Astrocyte (in vitro differentiated cells and primary cell): ENCODE measurements around the gene MIPOL1.

ENCODE experiments used
- EZH2 ChIP-seq: IDR thresholded peaks from 2 replicates; pipeline ENCODE4 v1.6.1; 2012; ENCODE audit warnings: mild to moderate bottlenecking, low read length, inconsistent platforms; ENCODE audit not compliant: insufficient read depth
- TF ChIP-seq, protein P1 (sequence below): IDR thresholded peaks from 2 replicates; pipeline ENCODE4 v1.5.1; 2011; ENCODE audit warnings: low read depth, mild to moderate bottlenecking, inconsistent platforms, low read length, moderate library complexity; ENCODE audit not compliant: insufficient read depth

DNA sequence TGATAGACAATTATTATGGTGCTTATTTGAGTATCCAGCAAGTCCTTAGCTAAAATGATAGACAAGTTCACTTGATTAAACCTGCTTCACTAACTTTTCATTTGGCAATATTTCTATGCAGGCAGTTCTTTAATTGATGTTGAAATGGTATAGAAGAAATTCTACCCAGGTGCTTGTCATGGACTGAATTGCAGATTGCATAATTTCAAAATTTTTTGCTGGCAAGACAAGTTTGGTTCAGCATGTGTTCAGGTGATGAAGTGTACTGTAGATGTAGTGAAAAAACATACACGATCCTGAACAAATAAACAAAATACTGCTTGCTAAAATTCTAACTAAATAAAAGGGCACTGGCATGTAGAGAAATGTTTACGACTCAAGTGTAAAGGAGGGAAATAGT lies 208.4 kb downstream of the MIPOL1 start:
- no peak for TF ChIP-seq EZH2
- TF ChIP-seq, protein P1, sequence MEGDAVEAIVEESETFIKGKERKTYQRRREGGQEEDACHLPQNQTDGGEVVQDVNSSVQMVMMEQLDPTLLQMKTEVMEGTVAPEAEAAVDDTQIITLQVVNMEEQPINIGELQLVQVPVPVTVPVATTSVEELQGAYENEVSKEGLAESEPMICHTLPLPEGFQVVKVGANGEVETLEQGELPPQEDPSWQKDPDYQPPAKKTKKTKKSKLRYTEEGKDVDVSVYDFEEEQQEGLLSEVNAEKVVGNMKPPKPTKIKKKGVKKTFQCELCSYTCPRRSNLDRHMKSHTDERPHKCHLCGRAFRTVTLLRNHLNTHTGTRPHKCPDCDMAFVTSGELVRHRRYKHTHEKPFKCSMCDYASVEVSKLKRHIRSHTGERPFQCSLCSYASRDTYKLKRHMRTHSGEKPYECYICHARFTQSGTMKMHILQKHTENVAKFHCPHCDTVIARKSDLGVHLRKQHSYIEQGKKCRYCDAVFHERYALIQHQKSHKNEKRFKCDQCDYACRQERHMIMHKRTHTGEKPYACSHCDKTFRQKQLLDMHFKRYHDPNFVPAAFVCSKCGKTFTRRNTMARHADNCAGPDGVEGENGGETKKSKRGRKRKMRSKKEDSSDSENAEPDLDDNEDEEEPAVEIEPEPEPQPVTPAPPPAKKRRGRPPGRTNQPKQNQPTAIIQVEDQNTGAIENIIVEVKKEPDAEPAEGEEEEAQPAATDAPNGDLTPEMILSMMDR, result no peak
